Neural cell (in vitro differentiated cells): Measurements from ENCODE around the gene CCL27. TPM values are rescaled to one million over a fixed set of nuclear protein-coding genes. Genes with fewer than 3 reads are reported as not detected.

Source experiments
- H2AFZ ChIP-seq: fragments of 200-600, 300-800 bp; sonication (generic), shearing (Covaris generic); 2 replicates; pipeline ENCODE4 v1.6.0; 2014; ENCODE audit warnings: low read depth, mild to moderate bottlenecking, antibody characterized with exemption, low read length, moderate library complexity
- H3F3A ChIP-seq: fragments of 200-600 bp; shearing (Covaris generic); 2 replicates; pipeline ENCODE4 v1.6.1; 2016; ENCODE audit warnings: mild to moderate bottlenecking, moderate library complexity, mixed read lengths, antibody characterized with exemption, low read length; ENCODE audit not compliant: insufficient read depth, poor library complexity, severe bottlenecking
- H3K27ac ChIP-seq: fragments of 200-600, 300-800 bp; sonication (generic), shearing (Covaris generic); 2 replicates; pipeline ENCODE4 v1.5.1; 2014; ENCODE audit warnings: mild to moderate bottlenecking, low read length, moderate library complexity
- H3K27me3 ChIP-seq: fragments of 300-800, 200-600 bp; sonication (generic), shearing (Covaris generic); 2 replicates; pipeline ENCODE4 v1.6.0; 2014; ENCODE audit warnings: mild to moderate bottlenecking, low read depth, low read length, moderate library complexity; ENCODE audit not compliant: insufficient read depth
- H3K36me3 ChIP-seq: fragments of 300-800, 200-600 bp; sonication (generic), shearing (Covaris generic); 2 replicates; pipeline ENCODE4 v1.5.1; 2014; ENCODE audit warnings: mild to moderate bottlenecking, antibody characterized with exemption, low read length, moderate library complexity; ENCODE audit not compliant: insufficient read depth
- H3K4me2 ChIP-seq: fragments of 300-800, 200-600 bp; sonication (generic), shearing (Covaris generic); 2 replicates; pipeline ENCODE4 v1.6.0; 2014; ENCODE audit warnings: mild to moderate bottlenecking, low read length
- H3K4me3 ChIP-seq: fragments of 300-800, 200-600 bp; sonication (generic), shearing (Covaris generic); 2 replicates; pipeline ENCODE4 v1.5.1; 2014; ENCODE audit warnings: mild to moderate bottlenecking, low read length, moderate library complexity
- H3K79me2 ChIP-seq: fragments of 200-600 bp; shearing (Covaris generic); replicated peaks from 2 replicates; pipeline ENCODE4 v1.6.0; 2014; ENCODE audit warnings: mild to moderate bottlenecking, low read length, moderate library complexity; ENCODE audit not compliant: insufficient read depth
- H3K9ac ChIP-seq: fragments of 300-800, 200-600 bp; sonication (generic), shearing (Covaris generic); 2 replicates; pipeline ENCODE4 v1.6.1; 2016; ENCODE audit warnings: mild to moderate bottlenecking, low read length, mixed read lengths
- H3K9me2 ChIP-seq: fragments of 200-600 bp; shearing (Covaris generic); 2 replicates; pipeline ENCODE4 v1.6.1; 2016; ENCODE audit warnings: mild to moderate bottlenecking, low read length, mixed read lengths; ENCODE audit not compliant: insufficient read depth
- H3K9me3 ChIP-seq: fragments of 200-600, 300-800 bp; sonication (generic), shearing (Covaris generic); 2 replicates; pipeline ENCODE4 v1.6.1; 2016; ENCODE audit warnings: mild to moderate bottlenecking, mixed run types, low read length, moderate library complexity, mixed read lengths
- H4K20me1 ChIP-seq: fragments of 200-600 bp; shearing (Covaris generic); 2 replicates; pipeline ENCODE4 v1.6.1; 2016; ENCODE audit warnings: mild to moderate bottlenecking, mixed run types; ENCODE audit not compliant: insufficient read depth
- CTCF ChIP-seq: fragments of 450-650 bp; IDR thresholded peaks from 2 replicates; pipeline ENCODE4 v1.5.1; 2014; ENCODE audit warnings: antibody characterized with exemption, mild to moderate bottlenecking, moderate library complexity; ENCODE audit not compliant: poor library complexity, severe bottlenecking
- EP300 ChIP-seq: fragments of 450-650 bp; conservative IDR thresholded peaks from 2 replicates; pipeline ENCODE4 v1.6.1; 2014; ENCODE audit warnings: antibody characterized with exemption, mild to moderate bottlenecking, moderate library complexity; ENCODE audit not compliant: poor library complexity, severe bottlenecking
- EZH2 ChIP-seq: fragments of 200-600, 300-800 bp; shearing (Covaris generic), sonication (generic); IDR thresholded peaks from 2 replicates; pipeline ENCODE4 v1.6.1; 2014; ENCODE audit warnings: antibody characterized with exemption, low read length, borderline replicate concordance, mild to moderate bottlenecking; ENCODE audit not compliant: insufficient read depth, poor library complexity, severe bottlenecking
- MXI1 ChIP-seq: fragments of 450-650 bp; conservative IDR thresholded peaks from 2 replicates; pipeline ENCODE4 v1.6.1; 2014; ENCODE audit warnings: antibody characterized with exemption, mild to moderate bottlenecking; ENCODE audit not compliant: poor library complexity, severe bottlenecking
- POLR2AphosphoS5 ChIP-seq: IDR thresholded peaks from 2 replicates; pipeline ENCODE4 v1.6.1; 2012
- RAD21 ChIP-seq: fragments of 450-650 bp; conservative IDR thresholded peaks from 2 replicates; pipeline ENCODE4 v1.6.1; 2014; ENCODE audit warnings: antibody characterized with exemption, mild to moderate bottlenecking, moderate library complexity
- REST ChIP-seq: IDR thresholded peaks from 2 replicates; pipeline ENCODE4 v1.6.1; 2012; ENCODE audit warnings: borderline replicate concordance
- SMC3 ChIP-seq: fragments of 450-650 bp; conservative IDR thresholded peaks from 2 replicates; pipeline ENCODE4 v1.6.1; 2014; ENCODE audit warnings: antibody characterized with exemption, mild to moderate bottlenecking, moderate library complexity; ENCODE audit not compliant: poor library complexity
- TAF1 ChIP-seq: IDR thresholded peaks from 2 replicates; pipeline ENCODE4 v1.6.1; 2012; ENCODE audit warnings: low read depth
- polyA plus RNA-seq: library from polyadenylated mRNA; depleted of rRNA; stranded (reverse); fragments of >200 nt; gene quantifications from 2 replicates; pipeline ENCODE4 v1.2.3, GENCODE V29; 2014

The CCL27 gene
- polyA plus RNA-seq, 1 donor from 2014 or later = 0.82 TPM

- Histone ChIP-seq H3K27me3 (no peaks in the 10 kb centered on the region), H2AFZ (no peak overlapping the region), H3K27ac (no peak overlapping the region), H3K4me2 (no peak overlapping the region), H3K79me2 (no peaks in the 10 kb centered on the region), H3K9me2 (no peaks in the 10 kb centered on the region), H3K36me3 (no peaks in the 10 kb centered on the region), H3K9me3 (no peaks in the 10 kb centered on the region), H4K20me1 (no peaks in the 10 kb centered on the region), H3K4me3 (no peak overlapping the region), H3K9ac (no peak overlapping the region), H3F3A (no peaks in the 10 kb centered on the region)
- TF ChIP-seq TAF1 = no peak
- no peak for TF ChIP-seq CTCF
- no peak for TF ChIP-seq REST
- no peak for TF ChIP-seq POLR2AphosphoS5
- TF ChIP-seq MXI1 = no peak
- no peak for TF ChIP-seq EZH2
- TF ChIP-seq RAD21 = no peak
- no peak for TF ChIP-seq EP300
- TF ChIP-seq SMC3 = no peak
Observed at GRCh38 chr9:34675869-34676268, 13.4 kb upstream of the CCL27 start.

DNA sequence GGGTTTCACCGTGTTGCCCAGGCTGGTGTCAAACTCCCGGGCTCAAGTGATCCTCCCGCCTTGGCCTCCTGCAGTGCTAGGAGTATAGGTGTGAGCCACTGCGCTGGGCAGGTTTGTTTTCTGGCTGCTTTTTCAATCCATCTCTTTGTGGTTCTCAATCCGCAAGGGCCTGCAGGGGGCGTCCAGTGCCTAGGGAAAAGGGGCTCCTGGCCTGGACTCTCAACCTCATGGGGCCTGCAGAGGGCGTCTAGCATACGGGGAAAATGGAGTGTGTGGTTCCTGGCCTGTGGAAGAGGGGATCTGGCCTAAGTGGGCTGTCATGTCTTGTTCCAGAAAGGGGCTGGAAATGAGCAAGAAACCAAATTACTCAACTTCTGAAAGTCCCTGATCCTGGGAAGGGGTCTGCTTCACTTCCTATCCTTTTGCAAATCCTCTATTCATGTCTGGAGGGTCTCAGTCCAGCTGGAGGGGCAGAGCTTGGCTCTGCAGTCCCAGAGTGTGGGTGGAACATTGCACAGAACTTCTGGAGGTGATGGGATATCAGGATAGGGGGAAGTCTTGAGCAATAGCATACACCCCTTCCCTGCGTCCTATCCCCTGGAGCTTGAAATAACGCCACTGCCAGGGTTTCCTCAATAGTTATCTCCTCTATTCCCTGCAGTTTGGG, 12.7 kb upstream of the CCL27 start:
- Histone ChIP-seq H3F3A (no peaks in the 10 kb centered on the region), H3K9me2 (no peaks in the 10 kb centered on the region), H3K9me3 (no peaks in the 10 kb centered on the region), H3K4me2 (no peak overlapping the region), H3K9ac (no peak overlapping the region), H3K36me3 (no peaks in the 10 kb centered on the region), H4K20me1 (no peaks in the 10 kb centered on the region), H3K27ac (no peak overlapping the region), H3K79me2 (no peaks in the 10 kb centered on the region), H3K27me3 (no peaks in the 10 kb centered on the region), H2AFZ (no peak overlapping the region), H3K4me3 (no peak overlapping the region)
- TF ChIP-seq SMC3 = no peak
- peak; percentile 23 for TF ChIP-seq CTCF
- TF ChIP-seq EZH2 = no peak
- no peak for TF ChIP-seq REST
- TF ChIP-seq POLR2AphosphoS5 = no peak
- TF ChIP-seq EP300 = no peak
- no peak for TF ChIP-seq RAD21
- no peak for TF ChIP-seq MXI1
- TF ChIP-seq TAF1 = no peak
